Measurements from ENCODE around the gene NFATC3.

Gene NFATC3

GRCh38 chr16:68187505-68187904 lies 102.3 kb downstream of the NFATC3 start:
- TF ChIP-seq TEAD4 (IDR thresholded peaks at IDR 0.05) (no peak), MAX (IDR thresholded peaks at IDR 0.05) (no peak), NFIC (IDR thresholded peaks at IDR 0.05) (no peak), EGR1 (IDR thresholded peaks at IDR 0.05) (no peak)

- TF ChIP-seq EGR1 (IDR thresholded peaks at IDR 0.05) (no peak), TAF1 (IDR thresholded peaks at IDR 0.05; ENCODE audit: low read depth) (no peak), TEAD4 (IDR thresholded peaks at IDR 0.05) (no peak), ZBTB7A (IDR thresholded peaks at IDR 0.05; ENCODE audit: low read depth) (no peak), YY1 (IDR thresholded peaks at IDR 0.05; ENCODE audit: low read depth) (no peak), RAD21 (IDR thresholded peaks at IDR 0.05; ENCODE audit: low read depth) (no peak), TCF12 (IDR thresholded peaks at IDR 0.05; ENCODE audit: low read depth) (no peak), CREB1 (IDR thresholded peaks at IDR 0.05; ENCODE audit: low read depth) (no peak), FOXM1 (IDR thresholded peaks at IDR 0.05; ENCODE audit: borderline replicate concordance, low read depth) (no peak), MAX (IDR thresholded peaks at IDR 0.05) (no peak), CEBPB (IDR thresholded peaks at IDR 0.05) (no peak), EP300 (IDR thresholded peaks at IDR 0.05; ENCODE audit: borderline replicate concordance) (no peak), REST (IDR thresholded peaks at IDR 0.05; ENCODE audit: low read depth) (no peak), USF1 (IDR thresholded peaks at IDR 0.05) (no peak), NFIC (IDR thresholded peaks at IDR 0.05) (no peak)
These were observed 103.0 kb downstream of the NFATC3 start for GRCh38 chr16:68188170-68188569.

GRCh38 chr16:68190081-68190480 lies 104.9 kb downstream of the NFATC3 start:
- no peak for TF ChIP-seq RAD21 (IDR thresholded peaks at IDR 0.05; ENCODE audit: low read depth)
- no peak for TF ChIP-seq ZBTB7A (IDR thresholded peaks at IDR 0.05; ENCODE audit: low read depth)
- TF ChIP-seq EGR1 (IDR thresholded peaks at IDR 0.05): no peak
- TF ChIP-seq CEBPB (IDR thresholded peaks at IDR 0.05): no peak
- no peak for TF ChIP-seq TEAD4 (IDR thresholded peaks at IDR 0.05)
- no peak for TF ChIP-seq CREB1 (IDR thresholded peaks at IDR 0.05; ENCODE audit: low read depth)
- no peak for TF ChIP-seq USF1 (IDR thresholded peaks at IDR 0.05)
- no peak for TF ChIP-seq EP300 (IDR thresholded peaks at IDR 0.05; ENCODE audit: borderline replicate concordance)
- no peak for TF ChIP-seq REST (IDR thresholded peaks at IDR 0.05; ENCODE audit: low read depth)
- no peak for TF ChIP-seq FOXM1 (IDR thresholded peaks at IDR 0.05; ENCODE audit: borderline replicate concordance, low read depth)
- TF ChIP-seq MAX (IDR thresholded peaks at IDR 0.05): no peak
- no peak for TF ChIP-seq NFIC (IDR thresholded peaks at IDR 0.05)
- no peak for TF ChIP-seq TCF12 (IDR thresholded peaks at IDR 0.05; ENCODE audit: low read depth)
- TF ChIP-seq TAF1 (IDR thresholded peaks at IDR 0.05; ENCODE audit: low read depth): no peak
- TF ChIP-seq YY1 (IDR thresholded peaks at IDR 0.05; ENCODE audit: low read depth): no peak

- TF ChIP-seq RAD21 (IDR thresholded peaks at IDR 0.05; ENCODE audit: low read depth) (no peak), CREB1 (IDR thresholded peaks at IDR 0.05; ENCODE audit: low read depth) (no peak), FOXM1 (IDR thresholded peaks at IDR 0.05; ENCODE audit: borderline replicate concordance, low read depth) (no peak), TCF12 (IDR thresholded peaks at IDR 0.05; ENCODE audit: low read depth) (no peak), TAF1 (IDR thresholded peaks at IDR 0.05; ENCODE audit: low read depth) (no peak), USF1 (IDR thresholded peaks at IDR 0.05) (no peak), REST (IDR thresholded peaks at IDR 0.05; ENCODE audit: low read depth) (no peak), YY1 (IDR thresholded peaks at IDR 0.05; ENCODE audit: low read depth) (no peak), EGR1 (IDR thresholded peaks at IDR 0.05) (no peak), TEAD4 (IDR thresholded peaks at IDR 0.05) (no peak), EP300 (IDR thresholded peaks at IDR 0.05; ENCODE audit: borderline replicate concordance) (no peak), ZBTB7A (IDR thresholded peaks at IDR 0.05; ENCODE audit: low read depth) (no peak), NFIC (IDR thresholded peaks at IDR 0.05) (no peak), MAX (IDR thresholded peaks at IDR 0.05) (no peak), CEBPB (IDR thresholded peaks at IDR 0.05) (no peak)
These were observed 105.8 kb downstream of the NFATC3 start for GRCh38 chr16:68190736-68191510.
